HG02610 (cell line): Measurements from ENCODE around the gene RBKS.
A peak's percentile ranks its signal among the peaks of the same experiment; 100 is the strongest.
"Not testable (repeated sequence)": the region's sequence is repeated elsewhere in the genome, so short reads cannot be mapped to it uniquely, and the experiment has no call there.

Experiments
- ATAC-seq: cut with Tn5 transposase; IDR thresholded peaks from one replicate; pipeline ENCODE4 v1.9.1; 2021; ENCODE audit warnings: mild to moderate bottlenecking, moderate library complexity; ENCODE audit not compliant: unreplicated experiment

Gene RBKS

DNA sequence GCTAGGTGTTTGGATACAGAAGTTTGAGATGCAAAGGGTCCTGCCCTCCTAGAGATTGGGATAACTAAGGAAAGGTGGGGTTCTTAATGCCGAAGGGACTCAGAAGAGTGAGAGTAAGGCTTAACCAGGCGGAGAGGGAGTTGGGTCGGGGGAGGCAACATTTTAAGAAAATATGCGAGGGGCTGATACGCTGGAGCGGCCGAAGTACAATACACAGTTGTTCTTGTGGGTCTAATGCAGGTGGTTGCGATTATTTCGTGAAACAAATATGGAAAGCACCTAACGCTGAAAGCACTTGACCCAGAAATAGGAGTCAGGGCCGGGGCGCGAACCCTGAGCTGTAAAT, 119.0 kb downstream of the RBKS start:
- peak; percentile 20 for ATAC-seq

DNA sequence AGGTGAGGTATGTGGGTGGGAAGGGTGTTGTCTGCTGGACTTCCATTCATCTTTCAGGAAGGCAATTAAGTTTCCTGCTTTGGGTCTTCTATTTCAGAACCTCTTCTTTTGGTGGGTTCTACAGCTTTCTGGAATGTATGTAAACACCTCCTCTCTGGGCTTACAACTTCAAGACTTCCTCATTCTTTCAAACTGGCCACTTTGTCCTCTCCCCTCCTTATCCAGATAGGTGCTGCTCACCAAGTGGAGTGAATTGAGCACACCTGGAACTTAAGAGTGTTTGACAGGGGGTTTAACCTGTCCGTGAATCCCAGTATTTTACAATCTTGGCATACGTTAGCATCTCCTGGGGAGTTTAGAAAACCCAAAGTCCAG, 123.9 kb downstream of the RBKS start:
- no peak for ATAC-seq

DNA sequence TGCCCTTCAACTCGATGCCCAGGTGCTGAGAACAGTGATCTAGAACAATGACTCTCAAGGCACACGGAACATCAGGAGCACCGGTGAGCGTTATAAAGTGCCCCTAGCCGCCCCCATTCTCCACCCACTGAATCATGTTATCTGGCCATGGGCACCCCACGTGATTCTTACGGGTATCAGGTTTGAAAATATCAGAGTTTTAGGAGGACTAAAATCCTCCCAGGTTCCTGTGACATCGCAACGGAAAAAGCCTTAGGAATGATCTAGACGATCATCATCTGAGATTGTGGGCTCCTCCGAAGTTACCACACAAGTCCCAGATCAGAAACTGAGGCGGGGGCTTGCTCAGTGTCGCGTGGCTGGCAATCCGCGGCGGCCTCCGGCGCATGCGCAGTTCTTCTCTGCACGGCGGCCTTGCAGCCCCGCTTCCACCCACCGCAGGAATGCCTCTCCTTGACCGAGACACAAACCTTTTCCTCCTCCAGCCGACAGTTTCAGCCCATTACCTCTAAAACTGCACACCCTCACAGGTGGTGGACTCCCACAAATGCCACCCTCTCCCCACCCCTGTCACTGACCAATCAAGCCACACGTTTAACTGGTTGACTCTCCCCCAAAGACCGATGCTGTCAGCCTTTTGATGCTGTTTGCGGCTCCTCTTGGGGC, 124.4 kb downstream of the RBKS start:
- ATAC-seq: no peak

DNA sequence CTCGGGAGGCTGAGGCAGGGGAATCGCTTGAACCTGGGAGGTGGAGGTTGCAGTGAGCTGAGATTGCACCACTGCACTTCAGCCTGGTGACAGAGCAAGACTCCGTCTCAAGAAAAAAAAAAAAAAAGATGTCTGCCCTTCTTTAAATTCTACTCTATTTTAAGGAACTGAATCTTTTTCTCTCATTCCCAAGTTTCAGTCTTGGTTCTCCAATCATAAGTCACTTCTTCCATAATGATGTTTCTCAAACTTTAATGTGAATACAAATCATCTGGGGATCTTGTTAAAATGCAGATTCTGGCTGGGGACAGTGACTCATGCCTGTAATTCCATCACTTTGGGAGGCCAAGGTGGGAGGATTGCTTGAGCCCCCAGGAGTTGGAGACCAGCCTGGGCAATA, 125.7 kb downstream of the RBKS start:
- not testable (repeated sequence) for ATAC-seq

DNA sequence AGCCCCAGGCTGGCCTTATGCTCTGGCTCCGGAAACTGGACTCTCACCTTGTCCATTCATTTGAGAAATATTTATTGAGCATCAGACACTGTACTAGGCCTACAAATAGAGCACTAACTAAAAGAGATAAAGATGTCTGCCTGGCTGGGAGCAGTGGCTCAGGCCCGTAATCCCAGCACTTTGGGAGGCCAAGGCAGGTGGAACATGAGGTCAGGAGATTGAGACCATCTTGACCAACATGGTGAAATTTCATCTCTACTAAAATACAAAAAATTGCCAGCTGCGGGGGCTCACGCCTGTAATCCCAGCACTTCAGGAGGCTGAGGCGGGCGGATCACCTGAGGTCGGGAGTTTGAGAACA, 126.3 kb downstream of the RBKS start:
- no peak for ATAC-seq

DNA sequence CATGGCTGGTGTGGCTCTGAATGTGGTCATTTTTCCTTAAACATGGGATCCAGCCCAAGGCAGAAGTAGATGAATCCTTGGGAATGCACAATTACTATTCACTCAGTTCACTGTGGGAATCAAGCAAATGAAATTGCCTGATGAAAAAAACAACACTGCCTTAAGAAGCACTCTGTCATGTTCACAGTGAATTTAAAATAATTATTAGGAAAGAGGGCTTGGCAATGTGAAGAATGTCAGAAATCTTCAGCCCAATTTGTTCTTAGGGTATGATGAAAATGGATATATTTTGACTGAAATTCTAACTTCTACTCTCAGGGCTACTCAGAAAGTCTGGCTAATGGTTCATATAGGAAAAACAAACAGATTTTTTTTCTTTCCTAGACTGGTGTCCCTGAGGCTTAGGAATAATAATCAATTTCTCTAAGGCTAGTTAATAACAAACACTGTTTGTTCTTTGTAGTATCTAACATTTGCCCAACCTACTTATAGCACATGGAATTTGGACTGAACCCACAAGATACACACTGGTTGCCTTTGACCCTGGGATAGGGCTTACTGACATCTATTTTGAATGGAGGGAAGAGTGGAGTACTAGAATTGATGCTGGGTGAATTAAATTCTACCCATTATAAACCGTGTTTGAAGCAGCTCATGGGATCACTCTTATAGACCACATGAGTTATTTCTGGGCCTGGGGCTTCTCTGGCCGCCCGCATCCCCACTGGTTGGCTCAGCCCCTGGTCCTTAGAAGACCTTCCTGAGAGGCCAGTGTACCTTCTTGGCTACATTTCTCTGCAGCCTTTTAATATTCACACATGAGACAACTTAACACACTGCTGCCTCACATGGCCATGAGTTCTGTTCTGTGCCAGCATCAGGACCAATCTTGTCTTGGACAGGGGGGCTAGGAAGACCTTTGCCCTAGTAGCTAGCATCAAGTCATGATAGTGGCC, 127.0 kb downstream of the RBKS start:
- ATAC-seq: no peak

DNA sequence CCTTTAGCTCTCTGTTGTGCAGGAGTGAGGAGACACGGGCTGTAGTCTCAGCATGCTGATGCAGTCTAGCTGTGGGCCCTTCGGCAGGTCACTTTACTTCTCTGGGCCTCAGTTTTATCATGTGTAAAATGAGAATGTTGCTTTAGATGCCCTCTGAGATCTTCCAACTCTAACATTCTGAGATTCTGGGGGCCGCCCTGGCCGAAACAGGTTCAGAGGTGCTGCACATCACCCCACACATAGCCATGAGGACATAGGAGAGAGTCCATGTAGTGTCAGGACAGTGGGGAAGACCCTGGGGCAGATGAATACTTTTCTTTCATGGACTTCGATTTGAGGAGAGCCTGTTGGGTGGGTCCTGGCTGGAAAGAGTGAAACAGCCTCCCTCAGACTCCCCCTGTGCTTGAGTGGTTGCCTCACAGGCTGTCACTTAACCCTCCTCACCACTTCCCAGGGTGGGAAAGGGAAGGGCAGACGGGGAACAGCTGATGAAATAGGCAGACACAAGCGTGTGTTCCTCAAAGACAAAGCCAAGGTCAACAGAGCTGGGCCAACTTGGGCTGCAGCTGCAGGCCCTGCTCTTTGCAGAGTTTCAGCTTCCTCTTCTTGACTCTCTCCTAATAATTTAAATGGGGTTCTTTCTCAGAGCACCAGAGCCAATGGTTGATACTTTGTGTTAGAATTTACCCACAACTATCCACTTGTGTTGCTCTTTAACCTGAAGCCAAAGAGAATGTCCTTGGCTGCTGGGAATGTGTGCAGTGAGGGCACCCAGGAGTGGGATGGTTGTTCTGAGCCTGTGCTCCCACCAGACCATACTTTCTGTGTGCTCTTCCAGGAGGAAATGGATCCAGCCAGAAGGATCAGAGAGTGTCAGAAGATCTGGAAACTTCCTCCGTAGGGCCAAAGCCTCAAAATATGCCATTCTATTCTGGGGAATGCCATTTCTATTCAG, 133.4 kb downstream of the RBKS start:
- ATAC-seq: no peak

DNA sequence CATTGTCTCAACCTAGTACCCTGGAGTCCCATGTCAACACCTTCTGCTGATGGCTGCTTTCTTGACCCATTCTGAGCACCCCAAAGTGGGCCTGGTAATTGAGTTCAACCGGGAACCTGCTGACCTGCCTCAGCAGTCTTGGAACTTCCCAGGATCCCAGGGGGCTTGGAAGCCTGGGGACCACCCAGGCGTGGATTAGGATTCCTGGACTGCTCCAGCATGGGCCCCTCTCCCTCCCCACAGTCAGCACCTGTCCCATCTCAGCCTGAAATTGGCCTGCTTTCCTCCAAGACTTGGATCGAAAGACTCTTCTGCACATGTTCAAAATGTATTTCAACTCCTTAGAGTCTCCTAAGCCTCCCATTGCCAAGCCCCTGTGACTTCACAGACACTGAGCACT, 134.1 kb downstream of the RBKS start:
- no peak for ATAC-seq

DNA sequence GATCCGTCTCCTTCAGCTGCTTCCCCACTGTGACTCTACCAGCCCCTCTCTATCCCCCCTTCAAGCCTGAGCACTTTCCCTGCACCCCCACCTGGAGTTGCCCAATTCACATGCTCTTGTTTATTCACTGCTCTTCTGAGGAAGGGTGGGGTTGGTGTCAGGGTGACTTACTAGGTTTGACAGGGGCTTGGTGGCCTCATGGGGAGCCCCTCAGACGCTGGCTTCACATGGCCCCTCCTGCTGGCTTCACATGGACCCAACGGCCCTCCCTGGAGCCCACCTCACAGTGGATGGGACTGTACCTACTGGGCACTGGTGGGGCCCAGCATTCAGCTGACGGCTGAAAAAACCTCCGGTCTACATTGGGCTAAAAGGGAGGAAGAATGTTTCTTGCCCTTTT, 135.4 kb downstream of the RBKS start:
- no peak for ATAC-seq

DNA sequence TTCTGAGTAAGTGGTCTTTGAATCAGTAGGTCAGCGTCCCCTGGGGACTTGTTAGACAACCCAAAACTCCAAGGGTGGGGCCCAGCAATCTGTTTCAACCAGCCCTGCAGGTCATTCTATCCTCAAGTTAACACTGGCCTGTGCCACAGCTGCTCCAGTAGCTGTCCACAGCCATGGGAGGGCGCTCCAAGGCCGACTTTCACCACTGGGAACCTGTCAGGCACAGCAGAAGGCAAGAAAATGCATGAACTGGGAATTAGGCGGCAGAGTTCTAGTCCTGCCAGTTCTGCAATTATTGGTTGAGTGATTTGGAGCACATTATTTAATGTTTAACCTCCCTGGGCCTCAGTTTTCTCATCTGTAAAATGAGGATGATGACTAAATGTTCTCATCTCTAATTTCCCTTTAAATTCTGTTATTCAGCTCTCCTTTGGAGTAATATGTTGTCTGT, 136.0 kb downstream of the RBKS start:
- peak; percentile 64 for ATAC-seq

DNA sequence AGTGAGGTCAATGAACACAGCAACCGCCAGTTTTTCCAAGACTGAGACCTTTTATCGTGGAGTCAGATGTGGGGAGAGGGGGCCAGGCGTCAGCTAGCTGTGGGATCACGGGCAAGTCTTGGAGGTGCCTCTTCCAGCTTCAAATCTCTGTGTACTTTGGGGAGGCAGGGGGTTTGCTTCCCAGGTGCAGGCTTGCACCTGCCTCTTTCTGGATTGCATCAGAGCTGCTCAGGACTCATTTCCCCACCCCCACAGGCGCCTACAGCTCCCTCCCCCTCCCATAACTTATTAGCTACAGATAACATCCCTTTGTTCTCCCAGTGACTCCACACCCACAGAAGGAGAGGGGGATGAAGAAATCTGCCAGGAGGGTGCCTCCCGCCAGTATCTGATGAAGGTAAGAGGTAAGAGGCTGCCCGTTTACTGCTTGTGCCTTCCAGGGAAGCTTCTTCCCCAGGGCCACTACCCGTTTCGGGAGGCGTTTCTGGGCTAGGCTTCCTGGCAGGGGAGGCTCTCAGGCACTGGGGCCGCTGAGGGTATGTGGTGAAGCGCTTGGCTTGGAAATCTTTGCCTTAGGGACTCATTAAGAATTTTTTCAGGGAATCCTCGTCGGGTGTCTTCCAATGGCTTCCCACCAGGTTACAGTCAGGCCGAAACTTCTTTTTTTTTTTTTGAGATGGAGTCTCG, 137.5 kb downstream of the RBKS start:
- ATAC-seq: no peak

DNA sequence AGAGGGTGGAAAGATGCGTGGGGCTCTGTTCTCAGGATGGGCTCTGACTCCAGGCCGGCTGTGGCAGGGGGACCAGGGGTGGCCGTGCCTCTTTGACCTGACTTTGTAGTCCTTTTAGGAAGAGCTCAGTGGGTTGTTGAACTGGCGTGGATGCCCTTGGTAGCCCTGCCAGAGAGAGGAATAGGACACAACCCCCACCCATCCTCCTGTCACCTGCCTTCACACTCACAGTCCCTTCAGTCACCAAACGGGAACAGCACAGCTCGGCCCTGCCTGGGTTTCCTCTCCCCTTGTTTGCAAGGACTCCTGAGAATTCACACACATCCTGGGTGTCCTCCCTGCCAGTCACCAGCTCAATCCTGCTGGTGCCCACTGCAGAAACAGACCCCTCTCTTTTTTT, 138.8 kb downstream of the RBKS start:
- no peak for ATAC-seq

DNA sequence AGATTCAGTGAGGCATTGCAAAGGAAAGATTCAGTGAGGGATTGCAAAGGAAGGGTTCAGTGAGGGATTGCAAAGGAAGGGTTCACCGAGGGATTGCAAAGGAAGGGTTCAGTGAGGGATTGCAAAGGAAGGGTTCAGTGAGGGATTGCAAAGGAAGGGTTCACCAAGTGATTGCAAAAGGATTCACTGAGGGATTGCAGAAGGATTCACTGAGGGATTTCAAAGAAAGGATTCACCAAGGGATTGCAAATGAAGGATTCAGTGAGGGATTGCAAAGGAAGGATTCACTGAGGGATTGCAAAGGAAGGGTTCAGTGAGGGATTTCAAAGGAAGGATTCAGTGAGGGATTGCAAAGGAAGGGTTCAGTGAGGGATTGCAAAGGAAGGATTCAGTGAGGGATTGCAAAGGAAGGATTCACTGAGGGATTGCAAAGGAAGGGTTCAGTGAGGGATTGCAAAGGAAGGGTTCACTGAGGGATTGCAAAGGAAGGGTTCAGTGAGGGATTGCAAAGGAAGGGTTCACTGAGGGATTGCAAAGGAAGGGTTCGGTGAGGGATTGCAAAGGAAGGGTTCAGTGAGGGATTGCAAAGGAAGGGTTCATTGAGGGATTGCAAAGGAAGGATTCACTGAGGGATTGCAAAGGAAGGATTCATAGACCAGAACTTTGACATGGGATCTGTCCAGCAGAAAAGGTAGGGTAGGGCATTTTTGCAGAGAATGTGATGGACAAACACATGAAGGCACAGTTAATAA, 141.2 kb downstream of the RBKS start:
- not testable (repeated sequence) for ATAC-seq

DNA sequence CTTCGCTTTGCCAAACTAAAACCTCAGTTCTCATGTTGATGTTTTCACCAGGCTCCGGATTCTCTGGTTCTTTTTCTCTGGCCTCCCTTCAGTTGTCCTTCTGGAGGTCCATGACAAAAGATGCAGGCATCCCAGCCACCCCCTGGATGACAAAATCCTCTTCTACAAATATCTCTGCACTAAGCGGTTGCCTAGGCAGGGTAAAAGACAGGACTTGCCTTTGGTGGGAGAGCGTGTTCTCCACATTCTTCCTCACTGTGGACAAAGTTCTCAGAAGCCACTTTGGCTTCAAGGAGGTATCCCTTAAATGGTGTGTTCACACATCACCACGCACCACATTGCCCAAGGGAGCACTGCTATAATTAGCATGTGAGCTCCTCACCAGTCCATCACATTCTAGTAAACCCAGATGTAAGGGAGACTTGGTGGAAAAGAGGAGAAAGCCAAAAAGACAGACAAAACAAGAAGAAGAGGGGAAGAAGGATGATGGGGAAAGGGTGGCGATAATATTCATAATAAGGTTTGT, 142.3 kb downstream of the RBKS start:
- no peak for ATAC-seq

DNA sequence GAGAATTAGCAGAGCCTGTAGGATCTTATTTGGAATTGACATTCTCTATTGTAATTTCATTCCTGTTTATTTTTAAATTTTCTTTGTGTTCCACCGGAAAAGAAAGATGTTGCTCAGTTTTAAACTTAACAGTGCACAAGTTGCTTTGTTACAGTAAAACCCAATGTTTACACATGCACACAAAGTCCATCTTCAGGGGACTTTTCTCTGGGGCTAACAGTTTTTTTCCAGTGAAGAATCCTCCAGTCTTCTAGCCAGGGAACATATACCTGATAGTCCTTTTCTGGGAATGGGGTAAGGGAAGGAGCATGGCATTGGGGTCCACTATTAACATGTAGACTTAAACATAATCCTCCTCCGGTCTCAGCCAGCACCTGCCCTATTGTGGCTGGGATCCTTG, 143.9 kb downstream of the RBKS start:
- no peak for ATAC-seq

DNA sequence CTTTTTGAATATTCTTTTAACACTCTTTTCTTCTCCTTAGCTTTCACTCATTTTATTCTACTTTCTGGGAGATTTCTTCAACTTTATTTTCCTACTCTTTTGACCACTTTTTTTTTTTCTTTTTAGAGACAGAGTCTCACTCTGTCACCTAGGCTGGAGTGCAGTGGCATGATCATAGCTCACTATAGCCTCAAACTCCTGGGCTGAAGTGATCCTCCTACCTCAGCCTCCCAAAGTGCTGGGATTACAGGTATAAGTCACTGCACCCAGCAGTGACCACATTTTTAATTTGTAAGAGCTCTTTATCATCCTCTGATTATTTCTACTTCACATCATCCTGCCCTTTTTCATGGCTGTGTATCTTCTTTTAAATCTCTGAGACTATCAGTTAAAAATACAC, 144.7 kb downstream of the RBKS start:
- not testable (repeated sequence) for ATAC-seq

DNA sequence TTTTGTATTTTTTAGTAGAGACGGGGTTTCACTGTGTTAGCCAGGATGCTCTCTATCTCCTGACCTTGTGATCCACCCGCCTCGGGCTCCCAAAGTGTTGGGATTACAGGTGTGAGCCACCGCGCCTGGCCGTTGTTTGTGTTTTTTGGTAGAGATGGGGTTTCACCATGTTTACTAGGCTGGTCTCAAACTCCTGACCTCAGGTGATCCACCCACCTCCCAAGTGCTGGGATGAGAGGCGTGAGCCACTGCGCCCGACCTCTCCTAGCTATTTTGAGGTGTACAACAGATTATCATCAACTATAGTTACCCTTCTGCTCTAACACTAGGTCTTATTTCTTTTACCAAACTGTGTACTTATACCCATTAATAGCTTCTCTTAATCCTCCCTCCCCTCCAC, 147.6 kb downstream of the RBKS start:
- ATAC-seq: no peak

DNA sequence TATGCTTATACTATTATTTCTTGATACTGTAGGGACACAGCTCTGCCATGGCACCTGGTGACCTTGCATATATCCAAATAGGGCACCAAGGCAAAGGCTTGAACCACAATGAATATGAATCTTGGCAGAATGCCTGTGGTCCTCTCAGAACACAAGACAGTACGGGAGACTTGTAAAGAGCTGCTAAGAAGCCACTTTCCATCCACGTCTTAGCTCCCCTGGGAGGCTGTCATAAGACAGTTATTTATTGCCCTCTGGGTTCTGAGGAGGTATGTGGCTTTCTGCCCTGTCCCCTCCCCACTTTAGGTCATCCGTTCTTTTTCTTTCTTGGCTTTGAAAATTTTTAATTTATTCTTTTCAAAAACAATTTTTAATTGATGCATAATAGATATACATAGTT, 148.5 kb downstream of the RBKS start:
- ATAC-seq: no peak

DNA sequence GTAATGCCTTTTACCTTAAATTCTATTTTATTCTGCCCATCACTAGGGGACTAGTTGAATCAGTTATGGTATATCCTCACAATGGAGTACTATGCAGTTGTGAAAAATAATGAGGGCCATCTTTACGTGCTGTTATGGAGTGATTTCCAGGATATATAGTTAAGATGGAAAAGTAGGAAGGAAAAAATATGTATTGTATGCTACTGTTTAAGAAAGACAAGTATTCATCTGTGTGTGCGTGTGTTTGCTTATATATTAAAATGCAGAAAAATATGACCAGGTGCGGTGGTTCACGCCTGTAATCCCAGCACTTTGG, 151.2 kb downstream of the RBKS start:
- ATAC-seq: no peak
